Fibroblast of the conjunctiva (primary cell): ENCODE results near the gene PRKAR2B.

Experiments used
- DNase-seq: peaks from one replicate; pipeline ENCODE4 v3.0.0-alpha.2; 2010; ENCODE audit warnings: low read depth

PRKAR2B gene

GRCh38 chr7:107158028-107158427 is 113.5 kb downstream of the PRKAR2B start:
- DNase-seq = no peak

GRCh38 chr7:107160389-107160788 is 115.9 kb downstream of the PRKAR2B start:
- DNase-seq = no peak

GRCh38 chr7:107161415-107161814 is 116.9 kb downstream of the PRKAR2B start:
- DNase-seq = no peak

- no peak for DNase-seq
Measured at GRCh38 chr7:107162475-107162874, 118.0 kb downstream of the PRKAR2B start.

- DNase-seq = no peak
Measured at GRCh38 chr7:107164092-107164491, 119.6 kb downstream of the PRKAR2B start.

GRCh38 chr7:107165341-107165740 is 120.8 kb downstream of the PRKAR2B start:
- no peak for DNase-seq

GRCh38 chr7:107166736-107167426 is 122.4 kb downstream of the PRKAR2B start:
- no peak for DNase-seq

GRCh38 chr7:107167483-107168232 is 123.2 kb downstream of the PRKAR2B start:
- DNase-seq = peak; percentile 79

- DNase-seq = peak; percentile 100
Measured at GRCh38 chr7:107168233-107169119, 124.0 kb downstream of the PRKAR2B start, which contains the start of gene HBP1. Gene HBP1 (plus strand): TSS chr7:107169003. CDS start chr7:107179894, 10,891 bp downstream.

GRCh38 chr7:107169120-107170050 is 124.9 kb downstream of the PRKAR2B start:
- DNase-seq = peak; percentile 97

GRCh38 chr7:107170051-107170915 is 125.8 kb downstream of the PRKAR2B start:
- no peak for DNase-seq

GRCh38 chr7:107171496-107171895 is 127.0 kb downstream of the PRKAR2B start:
- no peak for DNase-seq

GRCh38 chr7:107172276-107173032 is 127.9 kb downstream of the PRKAR2B start:
- DNase-seq = no peak

GRCh38 chr7:107173191-107173590 is 128.7 kb downstream of the PRKAR2B start:
- no peak for DNase-seq

GRCh38 chr7:107173691-107174406 is 129.3 kb downstream of the PRKAR2B start:
- no peak for DNase-seq

GRCh38 chr7:107179326-107180164 is 135.0 kb downstream of the PRKAR2B start:
- no peak for DNase-seq

- peak; percentile 89 for DNase-seq
Measured at GRCh38 chr7:107180378-107180777, 135.9 kb downstream of the PRKAR2B start.

GRCh38 chr7:107181172-107181571 is 136.7 kb downstream of the PRKAR2B start:
- no peak for DNase-seq
